Type B pancreatic cell (in vitro differentiated cells): ENCODE measurements around the gene GNRH2. TPM values are rescaled to one million over a fixed set of nuclear protein-coding genes. Genes with fewer than 3 reads are reported as not detected.
"Not testable (repeated sequence)": the region's sequence is repeated elsewhere in the genome, so short reads cannot be mapped to it uniquely, and the experiment has no call there.

Experiments
- DNase-seq: peaks from one replicate; pipeline ENCODE4 v3.0.0; 2021; ENCODE audit warnings: mixed read lengths; ENCODE audit not compliant: unreplicated experiment; ENCODE audit errors: extremely low spot score
- H3K27ac Mint-ChIP-seq: 2 replicates; pipeline ENCODE4 v1.8.0; 2021; ENCODE audit warnings: mild to moderate bottlenecking, mixed read lengths
- H3K27me3 Mint-ChIP-seq: 2 replicates; pipeline ENCODE4 v1.8.0; 2021; ENCODE audit warnings: mixed read lengths
- H3K36me3 Mint-ChIP-seq: 2 replicates; pipeline ENCODE4 v1.8.0; 2021; ENCODE audit warnings: mixed read lengths
- H3K4me1 Mint-ChIP-seq: one replicate; pipeline ENCODE4 v1.8.0; 2021; ENCODE audit warnings: mixed read lengths; ENCODE audit not compliant: unreplicated experiment
- H3K4me3 Mint-ChIP-seq: 2 replicates; pipeline ENCODE4 v1.8.0; 2021; ENCODE audit warnings: mild to moderate bottlenecking, mixed read lengths
- H3K9me3 Mint-ChIP-seq: 2 replicates; pipeline ENCODE4 v1.8.0; 2021; ENCODE audit warnings: mixed read lengths
- CTCF ChIP-seq: fragments of 200-600 bp; sonication (generic); conservative IDR thresholded peaks from 2 replicates; pipeline ENCODE4 v1.5.0; 2021; ENCODE audit warnings: antibody characterized with exemption, mild to moderate bottlenecking
- total RNA-seq: library from RNA; stranded (reverse); gene quantifications from 2 replicates; pipeline ENCODE4 v1.2.1, GENCODE V29; 2021; ENCODE audit warnings: low replicate concordance

The GNRH2 gene
- total RNA-seq, 1 donor from 2014 or later: 0.99 TPM

- H3K36me3 Mint-ChIP-seq: peaks cover 36% of the 10 kb centered on the region
- H3K27ac Mint-ChIP-seq: no peak overlapping the region
- no peak for DNase-seq
- no peak for TF ChIP-seq CTCF
- H3K4me3 Mint-ChIP-seq: no peak overlapping the region
- no peaks in the 10 kb centered on the region for H3K4me1 Mint-ChIP-seq
- no peaks in the 10 kb centered on the region for H3K9me3 Mint-ChIP-seq
- no peaks in the 10 kb centered on the region for H3K27me3 Mint-ChIP-seq
These were observed 32.3 kb upstream of the GNRH2 start for GRCh38 chr20:3010985-3011723.

- Mint-ChIP-seq H3K4me1 (no peaks in the 10 kb centered on the region), H3K4me3 (no peak overlapping the region), H3K27me3 (no peaks in the 10 kb centered on the region), H3K27ac (no peak overlapping the region), H3K36me3 (peaks cover 39% of the 10 kb centered on the region), H3K9me3 (no peaks in the 10 kb centered on the region)
- no peak for TF ChIP-seq CTCF
- DNase-seq: no peak
These were observed 31.7 kb upstream of the GNRH2 start for GRCh38 chr20:3011752-3012151.

- no peak for TF ChIP-seq CTCF
- H3K27me3 Mint-ChIP-seq: no peaks in the 10 kb centered on the region
- H3K9me3 Mint-ChIP-seq: no peaks in the 10 kb centered on the region
These were observed 29.7 kb upstream of the GNRH2 start for GRCh38 chr20:3013771-3014170.

GRCh38 chr20:3014179-3014578 lies 29.2 kb upstream of the GNRH2 start:
- no peak for DNase-seq
- no peak for TF ChIP-seq CTCF
- H3K9me3 Mint-ChIP-seq: no peaks in the 10 kb centered on the region
- no peaks in the 10 kb centered on the region for H3K4me1 Mint-ChIP-seq
- no peak overlapping the region for H3K4me3 Mint-ChIP-seq
- peaks cover 35% of the 10 kb centered on the region for H3K36me3 Mint-ChIP-seq
- H3K27me3 Mint-ChIP-seq: no peaks in the 10 kb centered on the region
- no peak overlapping the region for H3K27ac Mint-ChIP-seq

More at GRCh38 chr20:3013771-3014170, 29.7 kb upstream of the GNRH2 start:
- H3K36me3 Mint-ChIP-seq: peaks cover 39% of the 10 kb centered on the region
- DNase-seq: no peak
- no peaks in the 10 kb centered on the region for H3K4me1 Mint-ChIP-seq
- H3K4me3 Mint-ChIP-seq: no peak overlapping the region
- H3K27ac Mint-ChIP-seq: no peak overlapping the region

- Mint-ChIP-seq H3K36me3 (peaks cover 30% of the 10 kb centered on the region), H3K27me3 (no peaks in the 10 kb centered on the region), H3K4me3 (no peak overlapping the region), H3K4me1 (no peaks in the 10 kb centered on the region), H3K9me3 (no peaks in the 10 kb centered on the region), H3K27ac (no peak overlapping the region)
- no peak for DNase-seq
- no peak for TF ChIP-seq CTCF
These were observed 28.8 kb upstream of the GNRH2 start for GRCh38 chr20:3014662-3015061.

- DNase-seq, H3K27ac Mint-ChIP-seq, H3K4me1 Mint-ChIP-seq, H3K4me3 Mint-ChIP-seq, H3K27me3 Mint-ChIP-seq, H3K9me3 Mint-ChIP-seq: not testable (repeated sequence)
- peaks cover 29% of the 10 kb centered on the region for H3K36me3 Mint-ChIP-seq
These were observed 28.1 kb upstream of the GNRH2 start for GRCh38 chr20:3015302-3015701.
